HCT116 (cell line): ENCODE results near the gene ZCCHC3. TPM values are rescaled to one million over a fixed set of nuclear protein-coding genes. Genes with fewer than 3 reads are reported as not detected.

Source experiments
- ATAC-seq: fragments of 200-7000 bp; cut with Tn5 transposase; 2 replicates; pipeline ENCODE4 v1.9.1; 2020; ENCODE audit warnings: mild to moderate bottlenecking, moderate library complexity
- BruUV-seq: library from RNA; stranded (reverse); fragments of 400-500 nt; replicated peaks from 2 replicates; lab custom pipeline; 2021; lab: Mats Ljungman, UMichigan
- CTCF ChIA-PET: fragments of 300-600 bp; sonication (Branson Sonifier 250); formaldehyde crosslinking; loops from one replicate; lab custom pipeline; 2021; ENCODE audit warnings: antibody characterized with exemption; lab: Charles Lee
- POLR2A ChIA-PET: fragments of 300-600, 350-600 bp; sonication (Branson Sonifier 250); formaldehyde crosslinking; loops from one replicate; lab custom pipeline; 2021; ENCODE audit warnings: antibody characterized with exemption; lab: Charles Lee
- RAD21 ChIA-PET, 2 experiments: fragments of 300-600 bp; sonication (Branson Sonifier 250); formaldehyde crosslinking; loops; one replicate each; lab custom pipeline; 2023; ENCODE audit warnings: low total read pairs in 2 of 2; ENCODE audit not compliant: uncharacterized antibody in 2 of 2, unreplicated experiment in 2 of 2, low non-redundant PET in 1 of 2; lab: Charles Lee
- DNase-seq: peaks from one replicate; pipeline ENCODE4 v3.0.0-alpha.2; 2010; ENCODE audit warnings: low read depth, low spot score
- H2AFZ ChIP-seq: fragments of 200-600 bp; shearing (Covaris generic), sonication (generic); 2 replicates; pipeline ENCODE4 v1.6.1; 2017; ENCODE audit warnings: low read depth, mixed run types, mixed read lengths, antibody characterized with exemption, low read length; ENCODE audit not compliant: poor library complexity, severe bottlenecking
- H3K27ac ChIP-seq: 2 replicates; pipeline ENCODE4 v1.5.1; 2012; ENCODE audit warnings: low read depth, low read length
- H3K27me3 ChIP-seq: fragments of 200-600 bp; sonication (generic); 2 replicates; pipeline ENCODE4 v1.6.1; 2016; ENCODE audit warnings: mixed run types, low read length, mixed read lengths; ENCODE audit not compliant: insufficient read depth
- H3K36me3 ChIP-seq, 2 experiments: fragments of 200-500 bp in 1 of 2; fragments of 200-600 bp in 1 of 2; sonication (Bioruptor generic) in 1 of 2; sonication (generic) in 1 of 2; 2 replicates each; pipeline versions ENCODE4 v1.5.1 to v1.6.1; 2014 to 2016; ENCODE audit warnings: low read length in 2 of 2, inconsistent platforms in 1 of 2, mixed read lengths in 1 of 2, mixed run types in 1 of 2; ENCODE audit not compliant: insufficient read depth in 2 of 2, control insufficient read depth in 1 of 2
- H3K4me1 ChIP-seq, 2 experiments: fragments of 200-600 bp in 1 of 2; sonication (generic) in 1 of 2; 2 replicates each; pipeline versions ENCODE4 v1.5.1 to v1.6.1; 2012 to 2017; ENCODE audit warnings: low read length in 2 of 2, inconsistent platforms in 1 of 2, mild to moderate bottlenecking in 1 of 2, mixed read lengths in 1 of 2, mixed run types in 1 of 2, moderate library complexity in 1 of 2; ENCODE audit not compliant: insufficient read depth in 2 of 2, control insufficient read depth in 1 of 2
- H3K4me2 ChIP-seq: fragments of 200-600 bp; sonication (generic); 2 replicates; pipeline ENCODE4 v1.6.1; 2017; ENCODE audit warnings: mixed run types, low read length, mixed read lengths
- H3K4me3 ChIP-seq, 2 experiments: fragments of 200-600 bp in 1 of 2; sonication (generic) in 1 of 2; replicated peaks in 1 of 2; 2 replicates each; pipeline ENCODE4 v1.5.1; 2011 to 2016; ENCODE audit warnings: low read length in 2 of 2, control low read depth in 1 of 2, low read depth in 1 of 2, mild to moderate bottlenecking in 1 of 2, mixed read lengths in 1 of 2, mixed run types in 1 of 2
- H3K79me2 ChIP-seq: fragments of 200-600 bp; sonication (generic); 2 replicates; pipeline ENCODE4 v1.6.1; 2017; ENCODE audit warnings: mild to moderate bottlenecking, mixed run types, low read length, moderate library complexity, mixed read lengths; ENCODE audit not compliant: insufficient read depth
- H3K9ac ChIP-seq: fragments of 200-600 bp; sonication (generic); 2 replicates; pipeline ENCODE4 v1.6.1; 2016; ENCODE audit warnings: low read length, mixed read lengths
- H3K9me2 ChIP-seq: fragments of 200-600 bp; sonication (generic), shearing (Covaris generic); 2 replicates; pipeline ENCODE4 v1.6.1; 2017; ENCODE audit warnings: mixed run types, mild to moderate bottlenecking, moderate library complexity; ENCODE audit not compliant: insufficient read depth
- H3K9me3 ChIP-seq, 2 experiments: fragments of 200-500 bp in 1 of 2; fragments of 200-600 bp in 1 of 2; sonication (Bioruptor generic) in 1 of 2; sonication (generic) in 1 of 2; 2 replicates each; pipeline ENCODE4 v1.6.1; 2014 to 2017; ENCODE audit warnings: low read length in 2 of 2, mixed read lengths in 2 of 2, inconsistent platforms in 1 of 2, low read depth in 1 of 2, mild to moderate bottlenecking in 1 of 2, mixed run types in 1 of 2, moderate library complexity in 1 of 2; ENCODE audit not compliant: control insufficient read depth in 1 of 2, insufficient read depth in 1 of 2
- H4K20me1 ChIP-seq: fragments of 200-600 bp; sonication (generic), shearing (Covaris generic); 2 replicates; pipeline ENCODE4 v1.6.1; 2017; ENCODE audit warnings: mixed run types, mild to moderate bottlenecking, moderate library complexity; ENCODE audit not compliant: insufficient read depth
- CEBPB ChIP-seq: IDR thresholded peaks from 2 replicates; pipeline ENCODE4 v1.6.1; 2012; ENCODE audit warnings: low read depth
- EGR1 ChIP-seq: IDR thresholded peaks from 2 replicates; pipeline ENCODE4 v1.6.1; 2012; ENCODE audit warnings: low read depth
- FOSL1 ChIP-seq: IDR thresholded peaks from 2 replicates; pipeline ENCODE4 v1.6.1; 2012; ENCODE audit warnings: low read depth
- POLR2A ChIP-seq: IDR thresholded peaks from 2 replicates; pipeline ENCODE4 v1.7.0; 2011; ENCODE audit warnings: borderline replicate concordance; ENCODE audit not compliant: insufficient read depth, insufficient read length; ENCODE audit errors: extremely low read depth
- RAD21 ChIP-seq: IDR thresholded peaks from 2 replicates; pipeline ENCODE4 v1.6.1; 2012; ENCODE audit warnings: low read depth, mild to moderate bottlenecking
- REST ChIP-seq: IDR thresholded peaks from 2 replicates; pipeline ENCODE4 v1.6.1; 2012; ENCODE audit warnings: low read depth
- SIN3A ChIP-seq: IDR thresholded peaks from 2 replicates; pipeline ENCODE4 v1.6.1; 2012; ENCODE audit warnings: low read depth
- SRF ChIP-seq: IDR thresholded peaks from 2 replicates; pipeline ENCODE4 v1.6.1; 2012; ENCODE audit warnings: low read depth
- YY1 ChIP-seq: IDR thresholded peaks from 2 replicates; pipeline ENCODE4 v1.6.1; 2011; ENCODE audit warnings: low read length, low read depth, moderate library complexity, mild to moderate bottlenecking; ENCODE audit not compliant: insufficient replicate concordance; ENCODE audit errors: extremely low read depth
- intact Hi-C: fragments of 100-400 bp; cut with micrococcal nuclease; formaldehyde crosslinking; loops from 2 replicates; pipeline ENCODE4 v1.10.0; 2022
- total RNA-seq: library from RNA; stranded (reverse); gene quantifications from one replicate; pipeline ENCODE4 v1.2.1, GENCODE V29; 2021; ENCODE audit not compliant: unreplicated experiment
- TF ChIP-seq, protein P1 (sequence below), 3 experiments: fragments of 200-600 bp in 1 of 3; sonication (generic) in 1 of 3; IDR thresholded peaks in 2 of 3; conservative IDR thresholded peaks in 1 of 3; 2 replicates each; pipeline ENCODE4 v1.5.1; 2012 to 2017; ENCODE audit warnings: low read depth in 2 of 3, low read length in 2 of 3, antibody characterized with exemption in 1 of 3, borderline replicate concordance in 1 of 3, control low read depth in 1 of 3, mild to moderate bottlenecking in 1 of 3, mixed read lengths in 1 of 3, mixed run types in 1 of 3, moderate library complexity in 1 of 3; ENCODE audit not compliant: insufficient read depth in 1 of 3
- TF ChIP-seq, protein P2 (sequence below): IDR thresholded peaks from 2 replicates; pipeline ENCODE4 v1.6.1; 2012

ZCCHC3 gene
- total RNA-seq, 1 experiment from 2014 or later: 19.3 TPM

GRCh38 chr20:294602-295001 is 2.8 kb upstream of the ZCCHC3 start:
- no peak overlapping the region for H3K4me3 ChIP-seq
- H3K4me1 ChIP-seq: peaks cover 18 to 44% of the 10 kb centered on the region in 2 experiments
- H3K79me2 ChIP-seq: peaks cover 25% of the 10 kb centered on the region
- H2AFZ ChIP-seq: no peak overlapping the region
- H3K36me3 ChIP-seq: peaks cover 0 to 6% of the 10 kb centered on the region in 2 experiments; a peak in 1 of 4 replicates
- CTCF ChIA-PET: no interaction called here
- H3K27me3 ChIP-seq: no peaks in the 10 kb centered on the region
- no peaks in the 10 kb centered on the region for H3K9me3 ChIP-seq
- no peak for DNase-seq
- peaks cover 2% of the 10 kb centered on the region; the same call in 1 of the 2 replicates for H4K20me1 ChIP-seq
- H3K9ac ChIP-seq: no peak overlapping the region
- no peak for TF ChIP-seq SRF
- TF ChIP-seq REST: no peak
- TF ChIP-seq SIN3A: no peak
- no peak for TF ChIP-seq RAD21
- TF ChIP-seq, protein P1, sequence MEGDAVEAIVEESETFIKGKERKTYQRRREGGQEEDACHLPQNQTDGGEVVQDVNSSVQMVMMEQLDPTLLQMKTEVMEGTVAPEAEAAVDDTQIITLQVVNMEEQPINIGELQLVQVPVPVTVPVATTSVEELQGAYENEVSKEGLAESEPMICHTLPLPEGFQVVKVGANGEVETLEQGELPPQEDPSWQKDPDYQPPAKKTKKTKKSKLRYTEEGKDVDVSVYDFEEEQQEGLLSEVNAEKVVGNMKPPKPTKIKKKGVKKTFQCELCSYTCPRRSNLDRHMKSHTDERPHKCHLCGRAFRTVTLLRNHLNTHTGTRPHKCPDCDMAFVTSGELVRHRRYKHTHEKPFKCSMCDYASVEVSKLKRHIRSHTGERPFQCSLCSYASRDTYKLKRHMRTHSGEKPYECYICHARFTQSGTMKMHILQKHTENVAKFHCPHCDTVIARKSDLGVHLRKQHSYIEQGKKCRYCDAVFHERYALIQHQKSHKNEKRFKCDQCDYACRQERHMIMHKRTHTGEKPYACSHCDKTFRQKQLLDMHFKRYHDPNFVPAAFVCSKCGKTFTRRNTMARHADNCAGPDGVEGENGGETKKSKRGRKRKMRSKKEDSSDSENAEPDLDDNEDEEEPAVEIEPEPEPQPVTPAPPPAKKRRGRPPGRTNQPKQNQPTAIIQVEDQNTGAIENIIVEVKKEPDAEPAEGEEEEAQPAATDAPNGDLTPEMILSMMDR (IDR thresholded peaks at IDR 0.05 in 2 of 3, conservative IDR thresholded peaks at IDR 0.05 in 1 of 3; ENCODE audit: borderline replicate concordance in 1 of 3, insufficient read depth in 1 of 3, low read depth in 2 of 3, low read length in 2 of 3): no peak
- TF ChIP-seq POLR2A: no peak
- TF ChIP-seq, protein P2, sequence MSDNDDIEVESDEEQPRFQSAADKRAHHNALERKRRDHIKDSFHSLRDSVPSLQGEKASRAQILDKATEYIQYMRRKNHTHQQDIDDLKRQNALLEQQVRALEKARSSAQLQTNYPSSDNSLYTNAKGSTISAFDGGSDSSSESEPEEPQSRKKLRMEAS: no peak
- TF ChIP-seq YY1: no peak
- no peak for TF ChIP-seq FOSL1
- TF ChIP-seq EGR1: no peak
- no peak for TF ChIP-seq CEBPB
- no peak overlapping the region for H3K27ac ChIP-seq
- ATAC-seq: no peak
- no peak overlapping the region for H3K4me2 ChIP-seq
- intact Hi-C loops: no loop called here
- RAD21 ChIA-PET: no interaction called here
- H3K9me2 ChIP-seq: no peaks in the 10 kb centered on the region
- BruUV-seq: no TSS peak
- POLR2A ChIA-PET: no interaction called here
